Astrocyte (in vitro differentiated cells and primary cell): ENCODE results near the gene ZFP91. TPM values are rescaled to one million over a fixed set of nuclear protein-coding genes. Genes with fewer than 3 reads are reported as not detected.

Experiments used
- DNase-seq: peaks from one replicate; pipeline ENCODE4 v3.0.0-alpha.2; 2010; ENCODE audit warnings: low read depth
- FAIRE-seq: peaks from 2 replicates; lab custom pipeline; 2011; peaks lifted over from hg19 to GRCh38; lab: Jason Lieb, UNC
- H2AFZ ChIP-seq: 2 replicates; pipeline ENCODE4 v1.6.0; 2012; ENCODE audit warnings: low read depth, low read length, inconsistent platforms
- H3K27ac ChIP-seq: 2 replicates; pipeline ENCODE4 v1.5.1; 2011; ENCODE audit warnings: low read depth, low read length, inconsistent platforms
- H3K27me3 ChIP-seq: 2 replicates; pipeline ENCODE4 v1.6.0; 2011; ENCODE audit warnings: low read length, inconsistent platforms; ENCODE audit not compliant: insufficient read depth
- H3K36me3 ChIP-seq: 2 replicates; pipeline ENCODE4 v1.5.1; 2011; ENCODE audit warnings: low read length, inconsistent platforms; ENCODE audit not compliant: insufficient read depth
- H3K4me1 ChIP-seq: 2 replicates; pipeline ENCODE4 v1.5.1; 2011; ENCODE audit warnings: low read length, inconsistent platforms; ENCODE audit not compliant: insufficient read depth
- H3K4me2 ChIP-seq: 2 replicates; pipeline ENCODE4 v1.6.0; 2012; ENCODE audit warnings: low read length, inconsistent platforms
- H3K4me3 ChIP-seq: 2 replicates; pipeline ENCODE4 v1.5.1; 2011; ENCODE audit warnings: low read depth, mild to moderate bottlenecking, low read length, inconsistent platforms; ENCODE audit not compliant: insufficient read depth
- H3K79me2 ChIP-seq: 2 replicates; pipeline ENCODE4 v1.6.0; 2012; ENCODE audit warnings: mild to moderate bottlenecking, low read length, inconsistent platforms; ENCODE audit not compliant: insufficient read depth
- H3K9ac ChIP-seq: 2 replicates; pipeline ENCODE4 v1.6.0; 2012; ENCODE audit warnings: mild to moderate bottlenecking, low read length, inconsistent platforms
- H3K9me3 ChIP-seq: 2 replicates; pipeline ENCODE4 v1.5.1; 2012; ENCODE audit warnings: low read depth, mild to moderate bottlenecking, low read length, inconsistent platforms; ENCODE audit not compliant: insufficient read depth
- H4K20me1 ChIP-seq: 2 replicates; pipeline ENCODE4 v1.6.0; 2012; ENCODE audit warnings: low read length, inconsistent platforms; ENCODE audit not compliant: insufficient read depth
- H3K27ac Mint-ChIP-seq: one replicate; pipeline ENCODE4 v1.8.0; 2021; ENCODE audit warnings: mild to moderate bottlenecking, mixed read lengths; ENCODE audit not compliant: unreplicated experiment
- H3K27me3 Mint-ChIP-seq: one replicate; pipeline ENCODE4 v1.8.0; 2021; ENCODE audit warnings: low read depth, mixed read lengths; ENCODE audit not compliant: unreplicated experiment
- H3K36me3 Mint-ChIP-seq: one replicate; pipeline ENCODE4 v1.8.0; 2021; ENCODE audit warnings: low read depth, mixed read lengths; ENCODE audit not compliant: unreplicated experiment
- H3K4me1 Mint-ChIP-seq: one replicate; pipeline ENCODE4 v1.8.0; 2021; ENCODE audit warnings: low read depth, mixed read lengths; ENCODE audit not compliant: unreplicated experiment
- H3K4me3 Mint-ChIP-seq: one replicate; pipeline ENCODE4 v1.8.0; 2021; ENCODE audit warnings: mild to moderate bottlenecking, moderate library complexity, mixed read lengths; ENCODE audit not compliant: unreplicated experiment
- H3K9me3 Mint-ChIP-seq: one replicate; pipeline ENCODE4 v1.8.0; 2021; ENCODE audit warnings: mild to moderate bottlenecking, mixed read lengths; ENCODE audit not compliant: unreplicated experiment
- CTCF ChIP-seq: IDR thresholded peaks from 2 replicates; pipeline ENCODE4 v1.5.1; 2011; ENCODE audit warnings: low read depth, mild to moderate bottlenecking, inconsistent platforms, low read length, moderate library complexity; ENCODE audit not compliant: insufficient read depth
- EZH2 ChIP-seq: IDR thresholded peaks from 2 replicates; pipeline ENCODE4 v1.6.1; 2012; ENCODE audit warnings: mild to moderate bottlenecking, low read length, inconsistent platforms; ENCODE audit not compliant: insufficient read depth
- total RNA-seq: library from RNA; stranded (reverse); gene quantifications from 2 replicates; pipeline ENCODE4 v1.2.1, GENCODE V29; 2021

Gene ZFP91
- total RNA-seq, 1 donor from 2014 or later: 40.1 TPM

GRCh38 chr11:58560842-58561241 lies 18.0 kb upstream of the ZFP91 start:
- FAIRE-seq (no peak), DNase-seq (no peak)
- Histone ChIP-seq H2AFZ (no peak overlapping the region), H3K9ac (no peak overlapping the region), H3K79me2 (no peaks in the 10 kb centered on the region), H3K4me3 (no peak overlapping the region), H4K20me1 (no peaks in the 10 kb centered on the region), H3K4me2 (no peak overlapping the region), H3K27me3 (no peaks in the 10 kb centered on the region), H3K9me3 (no peaks in the 10 kb centered on the region), H3K36me3 (no peaks in the 10 kb centered on the region), H3K4me1 (no peaks in the 10 kb centered on the region), H3K27ac (no peak overlapping the region)
- Mint-ChIP-seq H3K36me3 (peaks cover 2% of the 10 kb centered on the region), H3K9me3 (no peaks in the 10 kb centered on the region), H3K4me3 (no peak overlapping the region), H3K4me1 (no peaks in the 10 kb centered on the region), H3K27ac (no peak overlapping the region), H3K27me3 (no peaks in the 10 kb centered on the region)
- TF ChIP-seq EZH2 (no peak), CTCF (no peak)

DNA sequence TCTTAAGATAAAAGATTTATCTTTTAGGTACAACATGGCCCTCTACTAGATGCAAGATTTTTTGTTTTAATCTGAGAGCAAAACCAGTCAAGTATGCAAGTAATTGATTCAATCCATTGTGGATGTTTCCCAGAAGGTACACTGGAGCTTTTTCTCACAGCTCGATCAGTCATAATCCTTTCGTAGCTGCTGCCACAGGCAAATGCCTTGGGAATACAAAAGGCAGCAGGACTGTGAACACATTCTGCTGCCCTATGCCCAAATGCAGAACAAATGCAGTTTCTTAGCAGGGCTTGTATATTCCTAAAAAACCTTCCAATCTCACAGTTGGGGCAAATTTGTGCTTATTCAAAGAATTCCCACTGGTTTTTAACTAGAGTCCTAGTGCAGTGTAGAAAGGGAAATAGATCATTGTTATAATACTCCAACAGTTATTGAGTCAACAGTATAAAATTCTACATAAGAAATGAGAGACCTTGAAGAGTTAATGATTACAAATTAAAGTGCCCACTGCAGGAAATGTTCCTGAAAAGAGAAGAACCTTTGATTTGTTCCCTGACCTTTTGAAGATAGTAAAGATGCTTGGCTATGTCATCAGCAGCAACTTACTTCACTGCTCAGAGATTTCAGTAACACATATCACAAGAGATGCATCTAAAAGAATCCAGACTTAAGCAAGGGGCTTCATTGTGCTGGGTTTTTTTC lies 17.3 kb upstream of the ZFP91 start:
- no peak overlapping the region for H3K4me3 Mint-ChIP-seq
- no peaks in the 10 kb centered on the region for H3K27me3 ChIP-seq
- H3K9me3 ChIP-seq: no peaks in the 10 kb centered on the region
- H3K27ac Mint-ChIP-seq: no peak overlapping the region
- peaks cover 2% of the 10 kb centered on the region for H3K36me3 Mint-ChIP-seq
- no peaks in the 10 kb centered on the region for H3K4me1 ChIP-seq
- no peaks in the 10 kb centered on the region for H3K9me3 Mint-ChIP-seq
- no peak overlapping the region for H3K27ac ChIP-seq
- H4K20me1 ChIP-seq: no peaks in the 10 kb centered on the region
- no peaks in the 10 kb centered on the region for H3K27me3 Mint-ChIP-seq
- H3K36me3 ChIP-seq: no peaks in the 10 kb centered on the region
- H3K9ac ChIP-seq: no peak overlapping the region
- no peak for TF ChIP-seq EZH2
- no peak for TF ChIP-seq CTCF
- H3K79me2 ChIP-seq: no peaks in the 10 kb centered on the region
- no peak overlapping the region for H2AFZ ChIP-seq
- H3K4me3 ChIP-seq: no peak overlapping the region
- no peaks in the 10 kb centered on the region for H3K4me1 Mint-ChIP-seq
- DNase-seq (no peak), FAIRE-seq (no peak)
- no peak overlapping the region for H3K4me2 ChIP-seq

DNA sequence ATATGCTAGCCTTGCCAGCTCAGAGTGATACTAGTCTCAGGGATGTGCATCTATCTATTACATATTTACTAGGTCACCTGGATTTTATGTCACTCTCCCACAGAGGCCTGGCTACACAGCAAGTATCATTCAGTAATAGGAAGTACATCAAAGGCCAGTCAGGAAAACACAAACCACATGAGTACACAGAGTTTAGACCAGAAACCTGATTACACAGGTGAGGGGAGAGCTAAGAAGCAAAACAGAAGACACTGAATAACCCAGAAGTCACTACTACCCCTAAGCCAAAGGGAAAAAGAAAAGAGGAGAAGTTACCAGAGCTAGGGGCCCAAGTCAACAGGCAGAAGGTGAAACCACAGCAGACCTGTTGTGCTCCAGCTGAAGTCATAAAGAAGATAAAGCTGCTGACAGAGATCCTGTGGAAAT lies 16.5 kb upstream of the ZFP91 start:
- no peaks in the 10 kb centered on the region for H3K79me2 ChIP-seq
- peaks cover 2% of the 10 kb centered on the region for H3K36me3 Mint-ChIP-seq
- no peaks in the 10 kb centered on the region for H3K27me3 Mint-ChIP-seq

More for the DNA sequence above, 16.5 kb upstream of the ZFP91 start:
- DNase-seq (no peak), FAIRE-seq (no peak)
- H3K27ac Mint-ChIP-seq: no peak overlapping the region
- no peak overlapping the region for H3K27ac ChIP-seq
- H3K27me3 ChIP-seq: no peaks in the 10 kb centered on the region
- no peak overlapping the region for H3K9ac ChIP-seq
- H3K4me1 ChIP-seq: no peaks in the 10 kb centered on the region
- H3K4me2 ChIP-seq: no peak overlapping the region
- no peaks in the 10 kb centered on the region for H3K9me3 Mint-ChIP-seq
- no peak overlapping the region for H3K4me3 Mint-ChIP-seq
- no peaks in the 10 kb centered on the region for H3K9me3 ChIP-seq
- TF ChIP-seq CTCF (no peak), EZH2 (no peak)
- H4K20me1 ChIP-seq: no peaks in the 10 kb centered on the region
- H3K4me1 Mint-ChIP-seq: no peaks in the 10 kb centered on the region
- H3K4me3 ChIP-seq: no peak overlapping the region
- no peaks in the 10 kb centered on the region for H3K36me3 ChIP-seq
- H2AFZ ChIP-seq: no peak overlapping the region
